HepG2 (cell line): ENCODE data around the gene ABCA3. TPM values are rescaled to one million over a fixed set of nuclear protein-coding genes. Genes with fewer than 3 reads are reported as not detected.
A peak's percentile ranks its signal among the peaks of the same experiment; 100 is the strongest.

Experiments used
- ATAC-seq: fragments of 200-7000 bp; cut with Tn5 transposase; 3 replicates; pipeline ENCODE4 v1.9.1; 2020; ENCODE audit warnings: mild to moderate bottlenecking, moderate library complexity
- BruUV-seq: library from RNA; stranded (reverse); fragments of 400-500 nt; replicated peaks from 2 replicates; lab custom pipeline; 2021; lab: Mats Ljungman, UMichigan
- CTCF ChIA-PET: fragments of 300-600 bp; formaldehyde crosslinking; extraction: SDS; loops from one replicate; lab custom pipeline; 2021; ENCODE audit warnings: low total read pairs, inconsistent platforms, low intra/inter-chr PET ratio; lab: Yijun Ruan, JAX
- POLR2A ChIA-PET: fragments of 350-600 bp; sonication (Branson Sonifier 250); formaldehyde crosslinking; loops from one replicate; lab custom pipeline; 2020; ENCODE audit warnings: antibody characterized with exemption, inconsistent platforms; lab: Yijun Ruan, JAX
- DNase-seq: peaks from one replicate; pipeline ENCODE4 v3.0.0-alpha.2; 2015; ENCODE audit warnings: low spot score
- FAIRE-seq: peaks from 3 replicates; lab custom pipeline; 2011; peaks lifted over from hg19 to GRCh38; lab: Jason Lieb, UNC
- H2AFZ ChIP-seq: one replicate; pipeline ENCODE4 v1.6.1; 2011; ENCODE audit warnings: low read length, inconsistent platforms
- H3K27ac ChIP-seq: fragments of 300-600 bp; 3 replicates; pipeline ENCODE4 v1.8.0; 2011; ENCODE audit warnings: mixed run types, mild to moderate bottlenecking, mixed read lengths, low read length, inconsistent platforms; ENCODE audit not compliant: insufficient read depth; ENCODE audit errors: extremely low read length
- H3K27me3 ChIP-seq, 2 experiments: fragments of 200-600 bp in 1 of 2; 2 replicates in 1 of 2; 3 replicates in 1 of 2; pipeline versions ENCODE4 v1.6.0 to v1.8.0; 2011; ENCODE audit warnings: low read length in 2 of 2, mild to moderate bottlenecking in 2 of 2, moderate library complexity in 2 of 2, inconsistent platforms in 1 of 2; ENCODE audit not compliant: insufficient read depth in 2 of 2, control insufficient read depth in 1 of 2
- H3K36me3 ChIP-seq, 2 experiments: fragments of 200-600 bp in 1 of 2; replicated peaks in 1 of 2; 2 replicates in 1 of 2; 3 replicates in 1 of 2; pipeline versions ENCODE4 v1.5.1 to v1.8.0; 2011; ENCODE audit warnings: low read length in 2 of 2, inconsistent platforms in 1 of 2; ENCODE audit not compliant: insufficient read depth in 2 of 2, control insufficient read depth in 1 of 2
- H3K4me1 ChIP-seq: 2 replicates; pipeline ENCODE4 v1.5.1; 2012; ENCODE audit warnings: low read length, inconsistent platforms; ENCODE audit not compliant: insufficient read depth
- H3K4me2 ChIP-seq: 2 replicates; pipeline ENCODE4 v1.6.0; 2011; ENCODE audit warnings: low read depth, low read length, inconsistent platforms
- H3K4me3 ChIP-seq, 3 experiments: fragments of 200-600 bp in 1 of 3; sonication (generic), shearing (Covaris generic) in 1 of 3; replicated peaks in 1 of 3; 2 replicates each; pipeline ENCODE4 v1.5.1; 2011 to 2016; ENCODE audit warnings: low read length in 3 of 3, inconsistent platforms in 2 of 3, low read depth in 2 of 3, mild to moderate bottlenecking in 2 of 3, control low read depth in 1 of 3, mixed read lengths in 1 of 3; ENCODE audit not compliant: insufficient read depth in 1 of 3
- H3K79me2 ChIP-seq: one replicate; pipeline ENCODE4 v1.6.1; 2011; ENCODE audit warnings: low read length, inconsistent platforms; ENCODE audit not compliant: insufficient read depth
- H3K9ac ChIP-seq: 2 replicates; pipeline ENCODE4 v1.6.0; 2011; ENCODE audit warnings: mild to moderate bottlenecking, low read depth, low read length, inconsistent platforms; ENCODE audit not compliant: insufficient read depth
- H3K9me3 ChIP-seq: 2 replicates; pipeline ENCODE4 v1.5.1; 2012; ENCODE audit warnings: mild to moderate bottlenecking, low read length
- H4K20me1 ChIP-seq: 2 replicates; pipeline ENCODE4 v1.6.0; 2011; ENCODE audit warnings: inconsistent platforms, mild to moderate bottlenecking, low read length, moderate library complexity; ENCODE audit not compliant: insufficient read depth
- CCDC6 ChIP-seq: sonication (generic); formaldehyde crosslinking; IDR thresholded peaks from 2 replicates; pipeline ENCODE4 v1.8.1; 2022; ENCODE audit warnings: mild to moderate bottlenecking, missing genetic modification reagents, moderate library complexity
- CSRNP1 ChIP-seq: sonication (generic); formaldehyde crosslinking; IDR thresholded peaks from 2 replicates; pipeline ENCODE4 v1.8.1; 2023; ENCODE audit warnings: mild to moderate bottlenecking, missing genetic modification reagents
- GTF2F1 ChIP-seq: fragments of 150-350 bp; IDR thresholded peaks from 2 replicates; pipeline ENCODE4 v1.6.1; 2014; ENCODE audit warnings: low read length
- NFAT5 ChIP-seq: sonication (generic); formaldehyde crosslinking; IDR thresholded peaks from 2 replicates; pipeline ENCODE4 v1.4.0; 2020; ENCODE audit warnings: missing genetic modification reagents
- NR0B2 ChIP-seq: sonication (generic); formaldehyde crosslinking; IDR thresholded peaks from 2 replicates; pipeline ENCODE4 v1.4.0; 2020; ENCODE audit warnings: mild to moderate bottlenecking, missing genetic modification reagents
- PITX1 ChIP-seq: sonication (generic); formaldehyde crosslinking; IDR thresholded peaks from 2 replicates; pipeline ENCODE4 v1.5.1; 2020; ENCODE audit warnings: mild to moderate bottlenecking, missing genetic modification reagents
- RARA ChIP-seq: IDR thresholded peaks from 2 replicates; pipeline ENCODE4 v1.6.1; 2016; ENCODE audit warnings: missing genetic modification reagents, missing compliant biosample characterization
- RFXAP ChIP-seq: sonication (generic); formaldehyde crosslinking; IDR thresholded peaks from 2 replicates; pipeline ENCODE4 v1.4.0; 2020; ENCODE audit warnings: missing genetic modification reagents, borderline replicate concordance
- WIZ ChIP-seq: sonication (generic); formaldehyde crosslinking; IDR thresholded peaks from 2 replicates; pipeline ENCODE4 v1.5.1; 2020; ENCODE audit warnings: mild to moderate bottlenecking, missing genetic modification reagents
- ZFX ChIP-seq: sonication (generic); formaldehyde crosslinking; IDR thresholded peaks from 2 replicates; pipeline ENCODE4 v1.4.0; 2020; ENCODE audit warnings: mild to moderate bottlenecking, low read depth, missing genetic modification reagents, moderate library complexity
- ZNF564 ChIP-seq: sonication (generic); formaldehyde crosslinking; IDR thresholded peaks from 2 replicates; pipeline ENCODE4 v1.8.1; 2023; ENCODE audit warnings: mild to moderate bottlenecking, missing genetic modification reagents
- ZNF704 ChIP-seq: sonication (generic); formaldehyde crosslinking; IDR thresholded peaks from 2 replicates; pipeline ENCODE4 v1.8.1; 2023; ENCODE audit warnings: mild to moderate bottlenecking, inconsistent platforms, moderate library complexity, missing genetic modification reagents, borderline replicate concordance
- ZNF737 ChIP-seq: sonication (generic); formaldehyde crosslinking; IDR thresholded peaks from 2 replicates; pipeline ENCODE4 v1.5.0; 2020; ENCODE audit warnings: missing genetic modification reagents, mild to moderate bottlenecking, borderline replicate concordance
- WGBS: methylation state at CpG from one replicate; pipeline ENCODE4 v1.1.6; 2017; ENCODE audit warnings: low lambda C conversion rate; 5-methylcytosine and 5-hydroxymethylcytosine counted together
- in situ Hi-C: cut with HindIII; loops from 2 replicates; pipeline ENCODE4 v1.10.0; 2017; ENCODE audit warnings: low pct_unique_long_range_greater_than_20kb; ENCODE audit not compliant: extremely low pct_ligation_motif_present
- intact Hi-C: fragments of 100-400 bp; cut with micrococcal nuclease; formaldehyde crosslinking; loops from one replicate; pipeline ENCODE4 v1.10.0; 2022; ENCODE audit not compliant: unreplicated experiment
- polyA plus RNA-seq, 8 experiments: library from polyadenylated mRNA; depleted of rRNA in 3 of 8; stranded (reverse) in 7 of 8; unstranded in 1 of 8; fragments of >200 nt; fragmentation: Illumina TruSeq in 4 of 8; extraction: Trizol in 4 of 8; gene quantifications; 2 replicates each; pipeline versions ENCODE4 v1.2.1 to v1.2.3, GENCODE V29; 2011 to 2016; ENCODE audit warnings: low read depth in 4 of 8, missing spikeins in 1 of 8, mixed read lengths in 1 of 8; ENCODE audit not compliant: insufficient read depth in 1 of 8
- total RNA-seq, 5 experiments: library from RNA; depleted of rRNA; stranded (reverse); fragments of >200 nt; fragmentation: Illumina TruSeq; extraction: Trizol; gene quantifications; 2 replicates each; pipeline ENCODE4 v1.2.3, GENCODE V29; 2016; ENCODE audit warnings: low read depth in 1 of 5

Gene ABCA3
- total and polyA plus RNA-seq, 2 of the 13 experiments (the other 11 are each of a cell fraction or from before 2014, with no cell fraction given) = 0.60 to 1.5 TPM

GRCh38 chr16:2339521-2340484 is 725 bp downstream of the ABCA3 start:
- Histone ChIP-seq H3K9ac (peak overlapping the region; percentile 25; the same call in 1 of the 2 replicates), H2AFZ (no peak overlapping the region), H3K4me1 (peaks cover 11% of the 10 kb centered on the region), H3K79me2 (no peaks in the 10 kb centered on the region), H3K27ac (no peak overlapping the region), H3K4me3 (peak overlapping the region; percentile 43 to 78 (median 65)), H4K20me1 (no peaks in the 10 kb centered on the region), H3K4me2 (peak overlapping the region; percentile 90), H3K27me3 (peaks cover 6 to 36% of the 10 kb centered on the region in 2 experiments), H3K36me3 (no peaks in the 10 kb centered on the region), H3K9me3 (no peaks in the 10 kb centered on the region)
- intact Hi-C loops = loop anchor here (1.0 to 10.0 kb wide), 4 partner anchors 47 to 165 kb away; partner anchors contain the start of genes CCNF and RNPS1
- WGBS = 10% methylated on average over 13 of the region's 98 CpGs
- POLR2A ChIA-PET = no interaction called here
- DNase-seq = peak; percentile 15
- in situ Hi-C loops = no loop called here
- FAIRE-seq = no peak
- CTCF ChIA-PET = interaction anchor here (1.5 to 2.4 kb wide), 3 partner anchors 83 to 161 kb away, joined by 11 to 28 read pairs (median 18); partner anchors contain the start of gene CCNF
- BruUV-seq = no TSS peak
- peak; percentile 58 for ATAC-seq
- TF ChIP-seq CCDC6 = peak; percentile 44; the same call in 1 of the 2 replicates
- peak; percentile 11; the same call in 1 of the 2 replicates for TF ChIP-seq ZFX (CRISPR knock-in tag)
- TF ChIP-seq CSRNP1 = 0 out of 2 replicates have a peak, but pooled peaks have one; percentile 70
- TF ChIP-seq RARA (CRISPR knock-in tag) = no peak
- TF ChIP-seq NR0B2 (CRISPR knock-in tag) = 0 out of 2 replicates have a peak, but pooled peaks have one; percentile 47
- TF ChIP-seq ZNF704 (CRISPR knock-in tag) = 0 out of 2 replicates have a peak, but pooled peaks have one; percentile 27
- TF ChIP-seq RFXAP = no peak
- TF ChIP-seq ZNF737 (CRISPR knock-in tag) = no peak
- TF ChIP-seq ZNF564 (CRISPR knock-in tag) = 0 out of 2 replicates have a peak, but pooled peaks have one; percentile 25
- TF ChIP-seq PITX1 (CRISPR knock-in tag) = no peak
- no peak for TF ChIP-seq GTF2F1
- no peak for TF ChIP-seq WIZ (CRISPR knock-in tag)
- TF ChIP-seq NFAT5 = no peak
